ENCODE data around the gene KIAA1671. TPM values are rescaled to one million over a fixed set of nuclear protein-coding genes. Genes with fewer than 3 reads are reported as not detected.
A peak's percentile ranks its signal among the peaks of the same experiment; 100 is the strongest.

The KIAA1671 gene
- polyA plus RNA-seq, 3 donors: not detected

DNA sequence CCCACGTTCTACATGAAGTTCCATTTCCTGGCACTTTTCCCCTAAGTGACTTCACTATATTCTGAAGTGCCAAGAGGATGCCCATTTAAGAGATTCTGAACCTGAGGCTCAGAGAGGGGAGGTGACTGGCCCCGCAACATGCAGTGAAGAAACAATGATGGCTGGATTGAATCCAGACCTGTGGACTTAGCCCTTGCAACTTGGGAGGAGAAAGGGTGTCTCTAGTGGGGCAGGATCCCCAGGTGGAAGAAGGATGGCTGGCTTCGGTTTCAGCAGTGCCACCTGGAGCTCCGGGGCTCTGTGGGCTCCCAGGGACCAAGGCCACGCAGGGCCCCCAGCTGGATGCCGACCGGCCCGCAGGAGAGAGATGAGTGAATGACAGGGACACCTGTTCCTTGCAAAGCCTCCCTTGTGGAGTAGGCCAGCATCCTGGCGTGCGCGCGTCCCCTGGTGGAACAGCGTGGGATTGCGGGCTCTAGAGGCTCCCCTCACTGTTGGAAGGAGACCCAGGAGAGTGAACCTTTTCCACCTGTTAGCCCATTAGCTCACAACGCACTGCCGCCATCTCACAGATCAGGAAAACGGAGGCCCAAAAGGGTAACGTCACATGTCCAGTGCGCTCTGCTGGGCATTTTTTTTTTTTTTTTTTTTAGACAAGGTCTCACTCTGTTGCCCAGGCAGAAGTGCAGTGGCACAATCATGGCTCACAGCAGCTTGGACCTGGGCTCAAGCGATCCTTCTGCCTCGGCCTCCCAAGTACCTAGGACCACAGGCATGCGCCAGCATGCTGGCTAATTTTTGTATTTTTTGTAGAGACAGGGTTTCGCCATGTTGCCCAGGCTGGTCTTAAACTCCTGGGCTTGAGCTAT, 104.7 kb downstream of the KIAA1671 start:
- H3K79me2 ChIP-seq (ENCODE audit: insufficient read depth, low read length): no peaks in the 10 kb centered on the region
- Mint-ChIP-seq H3K36me3 (no peaks in the 10 kb centered on the region), H3K27ac (no peak overlapping the region), H3K9me3 (peaks cover 0 to 2% (median 0%) of the 10 kb centered on the region in 7 donors), H3K4me3 (no peak overlapping the region), H3K27me3 (ENCODE audit: low read depth in 3 of 3) (peaks cover 2 to 12% (median 7%) of the 10 kb centered on the region in 3 donors), H3K4me1 (peaks cover 2% of the 10 kb centered on the region)
- no peaks in the 10 kb centered on the region for H3K9me3 ChIP-seq (replicated peaks in 1 of 2; ENCODE audit: control insufficient read depth in 1 of 2, insufficient read depth in 1 of 2, low read length in 2 of 2)
- H3K27ac ChIP-seq (ENCODE audit: low read depth in 1 of 2, low read length in 2 of 2): no peak overlapping the region
- H4K20me1 ChIP-seq (ENCODE audit: insufficient read depth, low read length): no peaks in the 10 kb centered on the region
- no peak overlapping the region for H2AFZ ChIP-seq (ENCODE audit: insufficient read depth, low read depth, low read length, poor library complexity, severe bottlenecking)
- no peaks in the 10 kb centered on the region for H3K36me3 ChIP-seq (replicated peaks in 1 of 2; ENCODE audit: control insufficient read depth in 1 of 2, insufficient read depth in 2 of 2, low read length in 2 of 2)
- H3K9ac ChIP-seq (ENCODE audit: insufficient read depth, low read length, poor library complexity, severe bottlenecking): no peak overlapping the region
- H3K4me2 ChIP-seq (replicated peaks; ENCODE audit: extremely low read depth, low read length, poor library complexity, severe bottlenecking): no peak overlapping the region
- peak in 2 of 3 donors; percentile 0 to 12 for DNase-seq
- TF ChIP-seq, protein P1, sequence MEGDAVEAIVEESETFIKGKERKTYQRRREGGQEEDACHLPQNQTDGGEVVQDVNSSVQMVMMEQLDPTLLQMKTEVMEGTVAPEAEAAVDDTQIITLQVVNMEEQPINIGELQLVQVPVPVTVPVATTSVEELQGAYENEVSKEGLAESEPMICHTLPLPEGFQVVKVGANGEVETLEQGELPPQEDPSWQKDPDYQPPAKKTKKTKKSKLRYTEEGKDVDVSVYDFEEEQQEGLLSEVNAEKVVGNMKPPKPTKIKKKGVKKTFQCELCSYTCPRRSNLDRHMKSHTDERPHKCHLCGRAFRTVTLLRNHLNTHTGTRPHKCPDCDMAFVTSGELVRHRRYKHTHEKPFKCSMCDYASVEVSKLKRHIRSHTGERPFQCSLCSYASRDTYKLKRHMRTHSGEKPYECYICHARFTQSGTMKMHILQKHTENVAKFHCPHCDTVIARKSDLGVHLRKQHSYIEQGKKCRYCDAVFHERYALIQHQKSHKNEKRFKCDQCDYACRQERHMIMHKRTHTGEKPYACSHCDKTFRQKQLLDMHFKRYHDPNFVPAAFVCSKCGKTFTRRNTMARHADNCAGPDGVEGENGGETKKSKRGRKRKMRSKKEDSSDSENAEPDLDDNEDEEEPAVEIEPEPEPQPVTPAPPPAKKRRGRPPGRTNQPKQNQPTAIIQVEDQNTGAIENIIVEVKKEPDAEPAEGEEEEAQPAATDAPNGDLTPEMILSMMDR (IDR thresholded peaks at IDR 0.05): peak; percentile 82
- intact Hi-C loops (cut with micrococcal nuclease): loop anchor here (10.0 kb wide), 2 partner anchors 122 to 292 kb away; no protein-coding TSS in a partner anchor
- 29% methylated on average over 18 of the region's 23 CpGs for WGBS (ENCODE audit: insufficient coverage)
- no peaks in the 10 kb centered on the region for H3K4me1 ChIP-seq (ENCODE audit: control insufficient read depth in 1 of 2, insufficient read depth in 2 of 2, low read length in 2 of 2)
- H3K4me3 ChIP-seq (replicated peaks in 1 of 3; ENCODE audit: low read depth in 2 of 3, low read length in 3 of 3): no peak overlapping the region
- peaks cover 0 to 4% of the 10 kb centered on the region in 2 donors for H3K27me3 ChIP-seq (ENCODE audit: control insufficient read depth in 2 of 2, insufficient read depth in 2 of 2, low read length in 2 of 2)

DNA sequence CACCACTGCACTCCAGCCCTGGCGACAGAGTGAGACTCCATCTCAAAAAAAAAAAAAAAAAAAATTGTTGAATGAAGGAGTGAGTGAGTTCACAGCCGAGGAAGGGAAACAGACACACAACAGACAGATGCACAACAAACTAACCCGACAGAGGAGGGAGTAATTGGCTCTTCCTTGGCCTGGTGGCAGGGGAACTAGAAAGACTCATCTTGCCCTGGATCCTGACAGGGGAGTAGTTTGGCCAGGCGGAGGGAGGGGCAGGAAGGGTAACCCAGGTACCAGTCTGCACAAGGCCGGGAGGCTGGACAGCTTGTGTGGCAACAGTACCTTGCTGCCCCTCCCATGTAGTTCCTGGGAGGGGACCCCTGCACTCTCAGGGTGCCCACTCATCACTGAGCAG, 106.9 kb downstream of the KIAA1671 start:
- Histone ChIP-seq H3K4me2 (replicated peaks; ENCODE audit: extremely low read depth, low read length, poor library complexity, severe bottlenecking) (no peak overlapping the region), H3K79me2 (ENCODE audit: insufficient read depth, low read length) (no peaks in the 10 kb centered on the region), H3K27me3 (ENCODE audit: control insufficient read depth in 2 of 2, insufficient read depth in 2 of 2, low read length in 2 of 2) (peaks cover 0 to 4% of the 10 kb centered on the region in 2 donors), H3K36me3 (replicated peaks in 1 of 2; ENCODE audit: control insufficient read depth in 1 of 2, insufficient read depth in 2 of 2, low read length in 2 of 2) (no peaks in the 10 kb centered on the region), H2AFZ (ENCODE audit: insufficient read depth, low read depth, low read length, poor library complexity, severe bottlenecking) (no peak overlapping the region), H3K9me3 (replicated peaks in 1 of 2; ENCODE audit: control insufficient read depth in 1 of 2, insufficient read depth in 1 of 2, low read length in 2 of 2) (no peaks in the 10 kb centered on the region), H4K20me1 (ENCODE audit: insufficient read depth, low read length) (no peaks in the 10 kb centered on the region), H3K4me3 (replicated peaks in 1 of 3; ENCODE audit: low read depth in 2 of 3, low read length in 3 of 3) (no peak overlapping the region), H3K27ac (ENCODE audit: low read depth in 1 of 2, low read length in 2 of 2) (no peak overlapping the region), H3K9ac (ENCODE audit: insufficient read depth, low read length, poor library complexity, severe bottlenecking) (no peak overlapping the region), H3K4me1 (ENCODE audit: control insufficient read depth in 1 of 2, insufficient read depth in 2 of 2, low read length in 2 of 2) (no peaks in the 10 kb centered on the region)
- WGBS (ENCODE audit: insufficient coverage): 100% methylated on average over 2 of the region's 5 CpGs
- Mint-ChIP-seq H3K4me3 (no peak overlapping the region), H3K27ac (no peak overlapping the region), H3K27me3 (ENCODE audit: low read depth in 3 of 3) (peaks cover 7 to 17% (median 9%) of the 10 kb centered on the region in 3 donors), H3K36me3 (no peaks in the 10 kb centered on the region), H3K9me3 (no peaks in the 10 kb centered on the region), H3K4me1 (peaks cover 2% of the 10 kb centered on the region)
- TF ChIP-seq, protein P1 (IDR thresholded peaks at IDR 0.05): no peak
- intact Hi-C loops (cut with micrococcal nuclease): loop anchor here (10.0 kb wide), 2 partner anchors 125 to 295 kb away; no protein-coding TSS in a partner anchor
- no peak for DNase-seq

All from CD14-positive monocyte (primary cell).